Psoas muscle (tissue), 8 donors: ENCODE data around the gene STX2. TPM values are rescaled to one million over a fixed set of nuclear protein-coding genes. Genes with fewer than 3 reads are reported as not detected.
A peak's percentile ranks its signal among the peaks of the same experiment; 100 is the strongest.
"Not testable (repeated sequence)": the region's sequence is repeated elsewhere in the genome, so short reads cannot be mapped to it uniquely, and the experiment has no call there.

Experiments
- ATAC-seq, 4 donors: fragments of 200-7000 bp; cut with Tn5 transposase; one replicate each; pipeline ENCODE4 v1.9.1; 2020; ENCODE audit warnings: moderate library complexity in 3 of 4, mild to moderate bottlenecking in 2 of 4
- DNase-seq, 2 donors: peaks; one replicate each; pipeline ENCODE4 v3.0.0-alpha.2; 2020
- H3K27ac ChIP-seq: fragments of 200-600 bp; one replicate; pipeline ENCODE4 v1.8.0; 2022
- H3K27me3 ChIP-seq, 3 donors: fragments of 200-600 bp in 1 of 3; one replicate each; pipeline versions ENCODE4 v1.6.1 to v1.8.0; 2013 to 2022; ENCODE audit warnings: low read length in 2 of 3, mild to moderate bottlenecking in 2 of 3, moderate library complexity in 1 of 3; ENCODE audit not compliant: insufficient read depth in 3 of 3
- H3K36me3 ChIP-seq, 2 donors: fragments of 200-600 bp in 1 of 2; one replicate each; pipeline versions ENCODE4 v1.6.1 to v1.8.0; 2013 to 2022; ENCODE audit warnings: low read depth in 1 of 2, mild to moderate bottlenecking in 1 of 2, moderate library complexity in 1 of 2; ENCODE audit not compliant: insufficient read depth in 1 of 2
- H3K4me1 ChIP-seq: fragments of 200-600 bp; one replicate; pipeline ENCODE4 v1.8.0; 2022
- H3K4me3 ChIP-seq: fragments of 200-600 bp; one replicate; pipeline ENCODE4 v1.8.0; 2022; ENCODE audit warnings: mild to moderate bottlenecking
- H3K9me3 ChIP-seq: fragments of 200-600 bp; one replicate; pipeline ENCODE4 v1.8.0; 2022
- CTCF ChIP-seq: fragments of 200-600 bp; IDR thresholded peaks from one replicate; pipeline ENCODE4 v1.8.0; 2022; ENCODE audit warnings: antibody characterized with exemption
- WGBS, 3 donors: extraction: QIAGEN DNeasy Blood & Tissue Kit; methylation state at CpG; one replicate each; pipeline versions ENCODE4 v1.1.6 to v1.1.7; 2013; 5-methylcytosine and 5-hydroxymethylcytosine counted together
- intact Hi-C, 2 donors: fragments of 100-400 bp; cut with DNase I; formaldehyde crosslinking; loops; one replicate each; pipeline versions ENCODE4 v1.11.0 to v1.14.2; 2022
- polyA plus RNA-seq, 3 donors: library from polyadenylated mRNA; stranded (reverse); fragments of 200-250 nt; gene quantifications; one replicate each; pipeline ENCODE4 v1.2.3, GENCODE V29; 2013
- total RNA-seq, 4 donors: library from RNA; stranded (reverse); fragmentation: NEBNext Ultra II Directional in 2 of 4; extraction: Animal tissue kit (Norgen Biotek cat#: 25700) in 2 of 4; gene quantifications; one replicate each; pipeline versions ENCODE4 v1.2.1 to v1.2.4, GENCODE V29; 2021 to 2023
- donor health status: healthy with polysubstance abuse.
- donor health status: DM: no; HTN: no; CAD: no; lungs with moderate emphysema.
- donor health status: Bipolar disorder and iron deficiency.
- donor health status: healthy.
- donor health status: DM: yes; HTN: yes; CAD: no.
- donor health status: DM: no; HTN: no; CAD: no.
- donor health status: DM: no; HTN: no; CAD: no.
- donor health status: DM: yes; HTN: yes; CAD: no.

STX2 gene
- total and polyA plus RNA-seq, 7 donors: 5.4 to 11.3 (median 6.2) TPM

DNA sequence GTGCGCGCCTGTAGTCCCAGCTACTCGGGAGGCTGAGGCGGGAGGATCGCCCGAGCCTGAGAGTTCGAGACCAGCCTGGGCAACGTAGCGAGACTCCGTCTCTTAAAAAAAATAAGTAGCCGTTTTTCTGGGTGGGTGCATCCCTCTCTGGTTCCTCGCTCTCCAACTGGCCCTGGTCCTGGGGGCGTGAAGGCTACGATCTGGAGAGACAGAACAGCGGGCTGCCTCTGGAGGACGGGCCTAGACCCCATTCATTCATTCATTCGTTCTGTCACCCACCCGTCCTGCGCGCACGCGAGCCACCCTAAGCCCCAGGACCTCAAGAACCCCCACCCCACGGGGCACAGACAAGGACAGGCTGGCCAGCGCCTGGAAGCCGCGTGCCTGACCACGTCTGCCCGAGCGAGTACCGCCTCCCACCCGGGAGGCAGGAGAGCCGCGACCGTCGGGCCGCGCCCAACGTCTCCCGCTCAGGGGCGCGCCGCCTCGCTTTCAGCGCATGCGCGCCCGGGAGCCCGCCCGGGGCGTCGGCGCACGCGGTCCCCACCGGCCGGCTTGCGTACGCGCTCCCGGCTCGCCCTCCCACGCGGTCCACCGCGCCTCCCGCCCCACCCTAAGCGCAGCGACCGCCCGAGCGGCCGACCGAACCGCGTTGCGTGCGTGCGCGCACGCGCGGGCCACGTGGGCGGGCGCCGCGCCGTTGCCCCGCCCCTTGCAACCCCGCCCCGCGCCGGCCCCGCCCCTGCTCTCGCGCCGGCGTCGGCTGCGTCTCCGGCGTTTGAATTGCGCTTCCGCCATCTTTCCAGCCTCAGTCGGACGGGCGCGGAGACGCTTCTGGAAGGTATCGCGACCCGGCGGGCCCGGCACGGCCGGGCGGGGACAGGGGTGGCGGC, 32.5 kb upstream of the STX2 start, which contains the start of gene RAN:
Gene RAN (plus strand): TSS at position 781 of the 893 bp plus-strand sequence. CDS start 528 bp downstream, outside the sequence.
- Histone ChIP-seq H3K27me3 (no peaks in the 10 kb centered on the region), H3K4me3 (peak within 1 kb of the TSS; percentile 75), H3K4me1 (peaks cover 20% of the 10 kb centered on the region), H3K27ac (peak within 1 kb of the TSS; percentile 87), H3K36me3 (peaks cover 5 to 39% of the 10 kb centered on the region in 2 donors), H3K9me3 (no peaks in the 10 kb centered on the region)
- DNase-seq (peak; percentile 95 to 97), ATAC-seq (peak; percentile 93 to 96 (median 96))
- 3 to 6% (median 4%) methylated on average over 70 to 118 of the region's 118 CpGs for WGBS, 3 donors
- intact Hi-C loops: loop anchor here in 1 of 2 donors (5.0 kb wide), 1 partner anchor 34 kb away; the partner anchor contains the start of gene STX2
- TF ChIP-seq CTCF: no peak

DNA sequence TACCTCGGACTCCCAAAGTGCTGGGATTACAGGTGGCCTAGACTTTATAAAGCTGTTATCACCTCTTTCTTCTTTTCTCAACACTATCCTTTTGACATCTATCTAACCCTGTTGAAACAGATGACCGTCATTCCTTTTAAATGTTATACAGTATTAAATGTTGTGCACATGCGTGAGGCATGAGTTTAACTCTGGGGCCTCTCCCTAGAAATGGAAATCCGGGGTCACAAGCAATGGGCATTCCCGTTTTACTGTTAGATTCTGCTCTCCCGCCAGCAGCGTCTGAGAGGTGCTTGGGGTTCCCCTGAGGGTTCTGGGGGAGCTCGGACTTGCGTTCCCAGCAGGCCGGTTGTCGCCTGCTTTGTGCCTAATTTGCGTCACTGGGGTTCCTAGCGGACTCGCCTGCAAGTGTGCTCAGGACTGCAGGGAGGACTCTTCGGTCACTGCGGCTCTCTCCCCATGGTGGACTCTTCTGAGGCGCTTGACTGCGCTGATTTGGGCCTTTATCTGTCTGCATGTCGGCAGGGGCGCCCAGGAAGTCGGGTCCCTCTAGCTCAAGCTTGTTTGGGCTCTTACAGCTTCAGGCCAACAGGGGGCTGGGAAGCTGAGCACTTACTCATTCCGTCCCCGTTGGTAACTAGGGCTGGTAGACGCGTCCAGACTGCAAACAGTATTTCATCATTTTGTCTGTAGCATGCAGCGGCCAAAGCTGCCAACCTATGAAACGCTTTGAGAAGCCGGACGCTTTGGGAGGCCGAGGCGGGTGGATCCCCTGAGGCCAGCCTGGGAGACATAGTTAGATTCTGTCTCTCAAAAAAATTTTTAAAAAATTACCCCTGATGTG, 31.6 kb upstream of the STX2 start:
- intact Hi-C loops: loop anchor here in 1 of 2 donors (5.0 kb wide), 1 partner anchor 33 kb away; the partner anchor contains the start of gene STX2

DNA sequence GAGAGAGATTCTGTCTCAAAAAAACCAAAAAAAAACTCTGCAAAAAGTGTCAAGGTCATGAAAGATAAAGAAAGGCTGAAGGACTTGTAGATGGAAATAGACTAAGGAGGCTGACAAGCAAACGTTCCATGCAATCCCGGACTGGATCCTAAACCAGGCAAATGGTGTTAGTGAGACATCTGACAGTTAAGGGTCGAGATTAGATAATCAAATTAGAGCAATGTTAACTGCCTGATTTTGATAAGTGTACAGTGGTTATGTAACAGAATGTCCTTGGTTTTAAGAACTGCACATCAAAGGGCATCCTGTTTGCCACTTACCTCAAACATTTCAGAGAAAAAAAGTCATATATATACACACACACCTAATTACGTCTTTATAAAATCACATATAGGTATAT, 29.4 kb upstream of the STX2 start:
- TF ChIP-seq CTCF: no peak
- 61 to 74% (median 63%) methylated on average over 4 of the region's 4 CpGs for WGBS, 3 donors
- H3K9me3 ChIP-seq: no peaks in the 10 kb centered on the region
- H3K4me1 ChIP-seq: peaks cover 9% of the 10 kb centered on the region
- ATAC-seq (no peak), DNase-seq (no peak)
- H3K36me3 ChIP-seq: peaks cover 0 to 8% of the 10 kb centered on the region in 2 donors
- H3K4me3 ChIP-seq: no peak overlapping the region
- H3K27me3 ChIP-seq: no peaks in the 10 kb centered on the region
- no peak overlapping the region for H3K27ac ChIP-seq
- intact Hi-C loops: no loop called here

More for the DNA sequence above, 31.6 kb upstream of the STX2 start:
- ATAC-seq (peak; percentile 17 to 54 (median 42)), DNase-seq (peak; percentile 75 to 82)
- Histone ChIP-seq H3K4me1 (peaks cover 20% of the 10 kb centered on the region), H3K9me3 (no peaks in the 10 kb centered on the region), H3K36me3 (peaks cover 5 to 30% of the 10 kb centered on the region in 2 donors), H3K27me3 (no peaks in the 10 kb centered on the region), H3K27ac (peak overlapping the region; percentile 87), H3K4me3 (peak overlapping the region; percentile 75)
- WGBS, 3 donors: 48 to 49% (median 48%) methylated on average over 31 of the region's 31 CpGs
- peak; percentile 25 for TF ChIP-seq CTCF

- Histone ChIP-seq H3K9me3 (no peaks in the 10 kb centered on the region), H3K27me3 (no peaks in the 10 kb centered on the region), H3K27ac (no peak overlapping the region), H3K4me3 (no peak overlapping the region), H3K36me3 (no peaks in the 10 kb centered on the region), H3K4me1 (no peaks in the 10 kb centered on the region)
- no peak for ATAC-seq
- intact Hi-C loops: no loop called here
- WGBS, 3 donors: 76 to 82% (median 78%) methylated on average over 5 of the region's 5 CpGs
- TF ChIP-seq CTCF: no peak
- no peak for DNase-seq
These were observed 24.2 kb upstream of the STX2 start for GRCh38 chr12:130863298-130863697.

- ATAC-seq, intact Hi-C loops, H3K36me3 ChIP-seq, H3K9me3 ChIP-seq, H3K27me3 ChIP-seq, H3K27ac ChIP-seq, DNase-seq, H3K4me3 ChIP-seq, H3K4me1 ChIP-seq: not testable (repeated sequence)
- WGBS, 3 donors: 90 to 96% (median 95%) methylated on average over 8 of the region's 8 CpGs
These were observed 23.7 kb upstream of the STX2 start for GRCh38 chr12:130862771-130863170.
